Heart left ventricle (tissue), 13 donors: ENCODE data around the gene SLC17A7.

Experiments used
- POLR2A ChIP-seq, 2 donors: fragments of 450-650 bp; IDR thresholded peaks; one replicate each; pipeline ENCODE4 v1.6.1; 2017; ENCODE audit warnings: antibody characterized with exemption in 2 of 2, mild to moderate bottlenecking in 2 of 2, moderate library complexity in 2 of 2
- TF ChIP-seq, protein P1 (sequence below), 12 donors: fragments of 200-600 bp; sonication (generic) in 4 of 12; IDR thresholded peaks; one replicate each; pipeline versions ENCODE4 v1.5.0 to v1.8.0; 2018 to 2022; ENCODE audit warnings: antibody characterized with exemption in 12 of 12, mild to moderate bottlenecking in 5 of 12
- donor health status: ischemic (EF 13 %, LVEDD 7.1; RV severe dilation, severe dysfunction).
- donor health status: DM: no; HTN: yes; CAD: no.
- donor health status: DM: no; HTN: no; CAD: no.
- donor health status: ischemic (EF 25% LVEDD 6.9; RV normal size, moderate dysfunction).
- donor health status: ischemic (EF 25% LVEDD 5.7; RV mildly dilated, moderate dysfunction).
- donor health status: ischemic (EF 35%, LVEDD 5.7; RV mildly dilated, moderate dysfunction).
- donor health status: nonischemic (EF 11% LVEDD 7.7; RV severe dilation, severe dysfunction).
- donor health status: DM: yes; HTN: yes; CAD: no.
- donor health status: PGD.
- donor health status: ischemic (EF 29% LVEDD 5.4; RV normal size, mild dysfunction).
- donor health status: nonischemic (EF 23%, LVEDD 6.1; RV moderate dilation, normal function).

GRCh38 chr19:49403404-49404187 is 37.7 kb downstream of the SLC17A7 start:
- TF ChIP-seq, protein P1, sequence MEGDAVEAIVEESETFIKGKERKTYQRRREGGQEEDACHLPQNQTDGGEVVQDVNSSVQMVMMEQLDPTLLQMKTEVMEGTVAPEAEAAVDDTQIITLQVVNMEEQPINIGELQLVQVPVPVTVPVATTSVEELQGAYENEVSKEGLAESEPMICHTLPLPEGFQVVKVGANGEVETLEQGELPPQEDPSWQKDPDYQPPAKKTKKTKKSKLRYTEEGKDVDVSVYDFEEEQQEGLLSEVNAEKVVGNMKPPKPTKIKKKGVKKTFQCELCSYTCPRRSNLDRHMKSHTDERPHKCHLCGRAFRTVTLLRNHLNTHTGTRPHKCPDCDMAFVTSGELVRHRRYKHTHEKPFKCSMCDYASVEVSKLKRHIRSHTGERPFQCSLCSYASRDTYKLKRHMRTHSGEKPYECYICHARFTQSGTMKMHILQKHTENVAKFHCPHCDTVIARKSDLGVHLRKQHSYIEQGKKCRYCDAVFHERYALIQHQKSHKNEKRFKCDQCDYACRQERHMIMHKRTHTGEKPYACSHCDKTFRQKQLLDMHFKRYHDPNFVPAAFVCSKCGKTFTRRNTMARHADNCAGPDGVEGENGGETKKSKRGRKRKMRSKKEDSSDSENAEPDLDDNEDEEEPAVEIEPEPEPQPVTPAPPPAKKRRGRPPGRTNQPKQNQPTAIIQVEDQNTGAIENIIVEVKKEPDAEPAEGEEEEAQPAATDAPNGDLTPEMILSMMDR (IDR thresholded peaks at IDR 0.05) = no peak
- TF ChIP-seq POLR2A (IDR thresholded peaks at IDR 0.05) = no peak
